OCI-LY7 (cell line): Measurements from ENCODE around the gene FADS3. TPM values are rescaled to one million over a fixed set of nuclear protein-coding genes. Genes with fewer than 3 reads are reported as not detected.

Experiments
- BruUV-seq: library from RNA; stranded (reverse); fragments of 400-500 nt; replicated peaks from 2 replicates; lab custom pipeline; 2021; lab: Mats Ljungman, UMichigan
- CTCF ChIA-PET: fragments of 300-600 bp; sonication (Branson Sonifier 250); formaldehyde crosslinking; loops from one replicate; lab custom pipeline; 2022; ENCODE audit warnings: antibody characterized with exemption; ENCODE audit not compliant: unreplicated experiment; lab: Charles Lee
- POLR2A ChIA-PET: fragments of 300-600 bp; sonication (Branson Sonifier 250); formaldehyde crosslinking; loops from one replicate; lab custom pipeline; 2022; ENCODE audit warnings: antibody characterized with exemption; lab: Charles Lee
- DNase-seq: peaks from one replicate; pipeline ENCODE4 v3.0.0-alpha.2; 2015; ENCODE audit warnings: low spot score
- H2AFZ ChIP-seq: fragments of 200-600 bp; sonication (generic), shearing (Covaris generic); 2 replicates; pipeline ENCODE4 v1.6.1; 2014; ENCODE audit warnings: mild to moderate bottlenecking, antibody characterized with exemption, low read length, moderate library complexity
- H3K27ac ChIP-seq: fragments of 200-600 bp; sonication (generic); 2 replicates; pipeline ENCODE4 v1.5.1; 2014; ENCODE audit warnings: mixed run types, low read depth, mild to moderate bottlenecking, moderate library complexity, low read length, inconsistent platforms; ENCODE audit not compliant: poor library complexity, severe bottlenecking
- H3K36me3 ChIP-seq: fragments of 200-600 bp; sonication (generic); 2 replicates; pipeline ENCODE4 v1.6.1; 2014; ENCODE audit warnings: mild to moderate bottlenecking, antibody characterized with exemption, low read length, moderate library complexity, mixed read lengths; ENCODE audit not compliant: insufficient read depth
- H3K4me1 ChIP-seq: fragments of 200-600 bp; sonication (generic); 2 replicates; pipeline ENCODE4 v1.5.1; 2014; ENCODE audit warnings: mild to moderate bottlenecking, low read length; ENCODE audit not compliant: insufficient read depth, poor library complexity, severe bottlenecking
- H3K4me2 ChIP-seq: fragments of 200-600 bp; sonication (generic); 2 replicates; pipeline ENCODE4 v1.6.1; 2014; ENCODE audit warnings: mild to moderate bottlenecking, low read length
- H3K4me3 ChIP-seq: fragments of 200-600 bp; sonication (generic); 2 replicates; pipeline ENCODE4 v1.5.1; 2014; ENCODE audit warnings: mild to moderate bottlenecking, low read depth, low read length; ENCODE audit not compliant: poor library complexity, severe bottlenecking
- H3K79me2 ChIP-seq: fragments of 200-600 bp; sonication (generic); 2 replicates; pipeline ENCODE4 v1.6.1; 2016; ENCODE audit warnings: low read depth, mild to moderate bottlenecking, low read length, moderate library complexity, mixed read lengths; ENCODE audit not compliant: insufficient read depth
- H3K9me2 ChIP-seq: fragments of 200-600 bp; sonication (generic); 2 replicates; pipeline ENCODE4 v1.6.1; 2016; ENCODE audit warnings: mild to moderate bottlenecking, low read length, mixed read lengths; ENCODE audit not compliant: insufficient read depth
- H3K9me3 ChIP-seq: fragments of 200-600 bp; sonication (generic); 2 replicates; pipeline ENCODE4 v1.6.1; 2014; ENCODE audit warnings: mild to moderate bottlenecking, mixed run types, low read length, mixed read lengths
- H4K20me1 ChIP-seq: fragments of 200-600 bp; sonication (generic); 2 replicates; pipeline ENCODE4 v1.6.1; 2014; ENCODE audit warnings: mild to moderate bottlenecking, antibody characterized with exemption, low read length, moderate library complexity, mixed read lengths; ENCODE audit not compliant: insufficient read depth
- CTCF ChIP-seq: fragments of 200-600 bp; sonication (generic); conservative IDR thresholded peaks from 2 replicates; pipeline ENCODE4 v1.5.1; 2014; ENCODE audit warnings: mild to moderate bottlenecking, antibody characterized with exemption, low read length, moderate library complexity, mixed read lengths
- EZH2phosphoT487 ChIP-seq: fragments of 200-600 bp; sonication (generic); IDR thresholded peaks from 2 replicates; pipeline ENCODE4 v1.6.1; 2018; ENCODE audit warnings: low read depth, borderline replicate concordance, mild to moderate bottlenecking, mixed run types, antibody characterized with exemption, low read length, moderate library complexity, mixed read lengths
- intact Hi-C: fragments of 100-400 bp; cut with micrococcal nuclease; formaldehyde crosslinking; loops from one replicate; pipeline ENCODE4 v1.10.0; 2022; ENCODE audit not compliant: unreplicated experiment
- total RNA-seq, 2 experiments: library from RNA; depleted of rRNA in 1 of 2; stranded (reverse); fragments of >200 nt in 1 of 2; shearing (Covaris generic) in 1 of 2; gene quantifications; 2 replicates each; pipeline ENCODE4 v1.2.3, GENCODE V29; 2014 to 2022

FADS3 gene
- total RNA-seq, 2 experiments from 2014 or later: 103 to 191 TPM

DNA sequence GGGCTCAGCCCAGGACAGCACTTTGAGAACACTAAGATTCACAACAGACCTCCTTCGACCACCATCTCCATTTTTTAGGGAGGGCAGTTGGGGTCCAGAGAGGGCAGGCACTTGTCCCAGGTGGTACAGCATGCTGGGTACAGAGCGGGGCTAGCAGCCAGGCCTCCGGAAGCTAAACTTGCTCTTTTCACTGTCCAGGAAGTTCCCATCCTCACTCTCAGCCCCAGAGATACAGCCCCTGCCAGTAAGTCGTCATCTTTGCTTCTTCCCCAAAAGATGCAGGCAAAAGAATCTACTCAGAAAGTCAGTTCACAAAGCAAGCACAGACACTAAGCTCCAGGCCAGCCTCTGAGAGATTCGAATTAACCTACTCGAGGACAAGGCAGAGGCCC lies 32.7 kb upstream of the FADS3 start:
- H4K20me1 ChIP-seq: no peaks in the 10 kb centered on the region

DNA sequence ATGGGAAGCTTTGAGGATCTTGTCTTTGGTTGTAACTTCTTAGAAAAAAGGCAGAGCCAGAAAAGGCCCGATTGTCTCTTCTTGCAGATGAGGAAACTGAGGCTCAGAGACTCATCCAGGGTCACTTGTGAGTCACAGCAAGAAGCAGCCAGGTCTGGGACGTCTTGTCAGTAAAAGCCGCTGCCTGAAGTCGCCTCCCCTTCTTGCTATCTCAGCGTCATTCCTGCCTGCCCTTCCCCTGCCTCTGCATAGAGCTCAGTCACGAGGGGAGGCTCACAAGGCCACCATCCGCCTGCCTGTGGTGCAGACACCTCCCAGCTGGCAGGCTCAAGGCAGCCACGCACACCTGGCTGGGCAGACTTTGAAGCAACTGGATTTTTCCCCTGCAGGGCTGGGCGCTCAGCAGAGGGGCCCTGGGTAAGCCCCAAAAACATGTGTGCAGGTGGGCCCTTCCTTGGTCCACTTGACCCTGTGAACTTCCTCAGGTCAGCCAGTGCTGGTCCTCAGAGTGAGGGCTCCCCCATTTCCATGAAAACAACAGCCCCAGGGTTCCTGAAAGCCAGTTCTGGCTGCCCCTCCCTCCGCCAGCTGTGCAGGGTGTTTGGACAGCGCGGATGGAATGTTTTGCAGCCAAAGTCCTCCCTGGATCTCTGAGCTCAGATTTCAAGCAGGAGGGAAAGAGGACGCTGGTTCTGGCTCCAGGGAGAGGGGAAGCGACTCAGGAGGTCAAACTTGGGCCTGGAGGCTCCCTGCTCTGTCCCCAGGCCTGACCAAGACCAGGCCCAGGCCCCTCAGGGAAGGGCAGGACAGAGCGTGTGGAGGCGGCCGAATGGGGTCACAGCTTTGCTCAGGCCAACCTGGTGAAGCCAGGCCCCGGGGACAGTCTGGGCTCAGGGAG lies 32.1 kb upstream of the FADS3 start:
- ChIA-PET CTCF (no interaction called here), POLR2A (no interaction called here)
- DNase-seq: no peak
- Histone ChIP-seq H3K27ac (no peak overlapping the region), H3K36me3 (no peaks in the 10 kb centered on the region), H4K20me1 (no peaks in the 10 kb centered on the region), H3K4me2 (no peak overlapping the region), H3K79me2 (no peaks in the 10 kb centered on the region), H3K9me2 (no peaks in the 10 kb centered on the region), H2AFZ (no peak overlapping the region), H3K4me3 (no peak overlapping the region), H3K4me1 (peaks cover 12% of the 10 kb centered on the region), H3K9me3 (no peaks in the 10 kb centered on the region)
- BruUV-seq: no TSS peak
- TF ChIP-seq EZH2phosphoT487 (no peak), CTCF (no peak)
- intact Hi-C loops: no loop called here

More for the DNA sequence above, 32.7 kb upstream of the FADS3 start:
- H3K27ac ChIP-seq: no peak overlapping the region
- DNase-seq: no peak
- no peaks in the 10 kb centered on the region for H3K9me3 ChIP-seq
- no peak overlapping the region for H3K4me3 ChIP-seq
- H3K4me1 ChIP-seq: peaks cover 8% of the 10 kb centered on the region
- TF ChIP-seq CTCF (no peak), EZH2phosphoT487 (no peak)
- no peaks in the 10 kb centered on the region for H3K36me3 ChIP-seq
- H3K4me2 ChIP-seq: no peak overlapping the region
- H3K79me2 ChIP-seq: no peaks in the 10 kb centered on the region
- BruUV-seq: no TSS peak
- POLR2A ChIA-PET: no interaction called here
- H3K9me2 ChIP-seq: no peaks in the 10 kb centered on the region
- intact Hi-C loops: no loop called here
- no peak overlapping the region for H2AFZ ChIP-seq
- CTCF ChIA-PET: no interaction called here

GRCh38 chr11:61922539-61922938 lies 31.2 kb upstream of the FADS3 start:
- H3K4me3 ChIP-seq: no peak overlapping the region
- ChIA-PET CTCF (no interaction called here), POLR2A (no interaction called here)
- TF ChIP-seq EZH2phosphoT487 (no peak), CTCF (no peak)
- no TSS peak for BruUV-seq
- no peaks in the 10 kb centered on the region for H3K36me3 ChIP-seq
- H3K27ac ChIP-seq: no peak overlapping the region
- H4K20me1 ChIP-seq: no peaks in the 10 kb centered on the region
- H3K4me2 ChIP-seq: no peak overlapping the region
- H2AFZ ChIP-seq: no peak overlapping the region
- peaks cover 12% of the 10 kb centered on the region for H3K4me1 ChIP-seq
- H3K9me2 ChIP-seq: no peaks in the 10 kb centered on the region
- DNase-seq: no peak
- no peaks in the 10 kb centered on the region for H3K9me3 ChIP-seq
- intact Hi-C loops: no loop called here
- H3K79me2 ChIP-seq: no peaks in the 10 kb centered on the region
